GM23338 (cell line): Measurements from ENCODE around the gene SHISA4. TPM values are rescaled to one million over a fixed set of nuclear protein-coding genes. Genes with fewer than 3 reads are reported as not detected.

Experiments used
- ATAC-seq: fragments of 200-7000 bp; cut with Tn5 transposase; 3 replicates; pipeline ENCODE4 v1.9.1; 2020
- DNase-seq: peaks from one replicate; pipeline ENCODE4 v3.0.0-alpha.2; 2015; ENCODE audit warnings: low spot score
- H2AFZ ChIP-seq: fragments of 200-600 bp; sonication (generic); 2 replicates; pipeline ENCODE4 v1.8.0; 2016; ENCODE audit warnings: antibody characterized with exemption, mild to moderate bottlenecking, moderate library complexity
- H3F3A ChIP-seq: fragments of 200-600 bp; sonication (generic); replicated peaks from 2 replicates; pipeline ENCODE4 v1.8.0; 2017; ENCODE audit warnings: antibody characterized with exemption, mixed run types, low read depth
- H3K27ac ChIP-seq: fragments of 200-600 bp; sonication (generic); 2 replicates; pipeline ENCODE4 v1.6.1; 2016; ENCODE audit warnings: low read depth
- H3K27me3 ChIP-seq: fragments of 200-600 bp; sonication (generic); 2 replicates; pipeline ENCODE4 v1.8.0; 2016; ENCODE audit warnings: mild to moderate bottlenecking, mixed run types, moderate library complexity; ENCODE audit not compliant: insufficient read depth
- H3K36me3 ChIP-seq: fragments of 200-600 bp; sonication (generic); 2 replicates; pipeline ENCODE4 v1.8.0; 2016; ENCODE audit warnings: mild to moderate bottlenecking; ENCODE audit not compliant: insufficient read depth
- H3K4me1 ChIP-seq: fragments of 200-600 bp; sonication (generic); 2 replicates; pipeline ENCODE4 v1.8.0; 2016; ENCODE audit warnings: mild to moderate bottlenecking, moderate library complexity; ENCODE audit not compliant: insufficient read depth
- H3K4me2 ChIP-seq: fragments of 200-600 bp; sonication (generic); 2 replicates; pipeline ENCODE4 v1.7.1; 2017; ENCODE audit warnings: mixed run types
- H3K4me3 ChIP-seq: fragments of 200-600 bp; sonication (generic); 2 replicates; pipeline ENCODE4 v1.6.1; 2016; ENCODE audit warnings: mixed run types
- H3K79me2 ChIP-seq: fragments of 200-600 bp; sonication (generic); replicated peaks from 2 replicates; pipeline ENCODE4 v1.8.0; 2017; ENCODE audit warnings: mild to moderate bottlenecking; ENCODE audit not compliant: insufficient read depth
- H3K9me2 ChIP-seq: fragments of 200-600 bp; sonication (generic); 2 replicates; pipeline ENCODE4 v1.8.0; 2017; ENCODE audit not compliant: insufficient read depth
- H4K20me1 ChIP-seq: fragments of 200-600 bp; sonication (generic); replicated peaks from 2 replicates; pipeline ENCODE4 v1.8.0; 2017; ENCODE audit warnings: mild to moderate bottlenecking; ENCODE audit not compliant: insufficient read depth
- H3K27ac Mint-ChIP-seq: 2 replicates; pipeline ENCODE4 v1.8.0; 2020; ENCODE audit warnings: inconsistent platforms, mild to moderate bottlenecking, moderate library complexity, mixed read lengths
- H3K27me3 Mint-ChIP-seq: 3 replicates; pipeline ENCODE4 v1.8.0; 2022; ENCODE audit warnings: low read depth, mild to moderate bottlenecking, moderate library complexity, mixed read lengths, inconsistent platforms; ENCODE audit not compliant: insufficient read depth, poor library complexity
- H3K36me3 Mint-ChIP-seq: 3 replicates; pipeline ENCODE4 v1.8.0; 2021; ENCODE audit warnings: low read depth, mild to moderate bottlenecking, inconsistent platforms, moderate library complexity, mixed read lengths
- H3K4me1 Mint-ChIP-seq: 3 replicates; pipeline ENCODE4 v1.8.0; 2020; ENCODE audit warnings: mild to moderate bottlenecking, inconsistent platforms, mixed read lengths
- H3K4me3 Mint-ChIP-seq: 3 replicates; pipeline ENCODE4 v1.8.0; 2021; ENCODE audit warnings: moderate library complexity, mild to moderate bottlenecking, inconsistent platforms, mixed read lengths
- H3K9me3 Mint-ChIP-seq: 3 replicates; pipeline ENCODE4 v1.8.0; 2020; ENCODE audit warnings: moderate library complexity, mild to moderate bottlenecking, inconsistent platforms, mixed read lengths
- CREB1 ChIP-seq: fragments of 250-450 bp; sonication (Bioruptor Pico); IDR thresholded peaks from 2 replicates; pipeline ENCODE4 v1.5.0; 2020; ENCODE audit warnings: low read depth, mild to moderate bottlenecking, moderate library complexity
- ETS1 ChIP-seq: IDR thresholded peaks from 2 replicates; pipeline ENCODE4 v1.6.1; 2016; ENCODE audit warnings: antibody characterized with exemption
- EZH2 ChIP-seq: fragments of 200-600 bp; sonication (generic); IDR thresholded peaks from one replicate; pipeline ENCODE4 v1.8.0; 2017; ENCODE audit warnings: antibody characterized with exemption, mild to moderate bottlenecking, low read depth; ENCODE audit not compliant: unreplicated experiment
- EZH2phosphoT487 ChIP-seq: fragments of 200-600 bp; sonication (generic); IDR thresholded peaks from one replicate; pipeline ENCODE4 v1.8.1; 2018; ENCODE audit warnings: antibody characterized with exemption; ENCODE audit not compliant: unreplicated experiment
- JUNB ChIP-seq: IDR thresholded peaks from one replicate; pipeline ENCODE4 v1.6.1; 2016; ENCODE audit warnings: antibody characterized with exemption; ENCODE audit not compliant: unreplicated experiment
- NANOG ChIP-seq: IDR thresholded peaks from 2 replicates; pipeline ENCODE4 v1.6.1; 2016; ENCODE audit warnings: antibody characterized with exemption, borderline replicate concordance
- STAT1 ChIP-seq: IDR thresholded peaks from one replicate; pipeline ENCODE4 v1.6.1; 2016; ENCODE audit warnings: antibody characterized with exemption; ENCODE audit not compliant: unreplicated experiment
- ZNF114 ChIP-seq: fragments of 250-450 bp; sonication (Bioruptor Pico); IDR thresholded peaks from 2 replicates; pipeline ENCODE4 v1.5.0; 2020; ENCODE audit warnings: mild to moderate bottlenecking, moderate library complexity
- ZNF331 ChIP-seq: fragments of 250-450 bp; sonication (Bioruptor Pico); IDR thresholded peaks from 2 replicates; pipeline ENCODE4 v1.5.0; 2020; ENCODE audit warnings: low read depth, mild to moderate bottlenecking, moderate library complexity
- ZNF462 ChIP-seq: fragments of 250-450 bp; sonication (Bioruptor Pico); IDR thresholded peaks from 2 replicates; pipeline ENCODE4 v1.5.0; 2020; ENCODE audit warnings: mild to moderate bottlenecking, moderate library complexity
- polyA plus RNA-seq: library from polyadenylated mRNA; unstranded; fragments of >200 nt; fragmentation: Nextera tagmentation; extraction: Ambion mirVana; gene quantifications from 2 replicates; pipeline ENCODE4 v1.2.1, GENCODE V29; 2016
- total RNA-seq: library from RNA; depleted of rRNA; stranded (reverse); fragments of >200 nt; shearing (Covaris generic); gene quantifications from 2 replicates; pipeline ENCODE4 v1.2.3, GENCODE V29; 2014
- TF ChIP-seq, protein P1 (sequence below), 2 experiments: fragments of 200-600 bp in 1 of 2; sonication (generic) in 1 of 2; conservative IDR thresholded peaks; 2 replicates each; pipeline versions ENCODE4 v1.5.1 to v1.6.1; 2016 to 2017; ENCODE audit warnings: antibody characterized with exemption in 2 of 2, low read depth in 2 of 2, mild to moderate bottlenecking in 2 of 2, moderate library complexity in 1 of 2

The SHISA4 gene
- total and polyA plus RNA-seq, 2 experiments from 2014 or later = 8.0 to 9.2 TPM

DNA sequence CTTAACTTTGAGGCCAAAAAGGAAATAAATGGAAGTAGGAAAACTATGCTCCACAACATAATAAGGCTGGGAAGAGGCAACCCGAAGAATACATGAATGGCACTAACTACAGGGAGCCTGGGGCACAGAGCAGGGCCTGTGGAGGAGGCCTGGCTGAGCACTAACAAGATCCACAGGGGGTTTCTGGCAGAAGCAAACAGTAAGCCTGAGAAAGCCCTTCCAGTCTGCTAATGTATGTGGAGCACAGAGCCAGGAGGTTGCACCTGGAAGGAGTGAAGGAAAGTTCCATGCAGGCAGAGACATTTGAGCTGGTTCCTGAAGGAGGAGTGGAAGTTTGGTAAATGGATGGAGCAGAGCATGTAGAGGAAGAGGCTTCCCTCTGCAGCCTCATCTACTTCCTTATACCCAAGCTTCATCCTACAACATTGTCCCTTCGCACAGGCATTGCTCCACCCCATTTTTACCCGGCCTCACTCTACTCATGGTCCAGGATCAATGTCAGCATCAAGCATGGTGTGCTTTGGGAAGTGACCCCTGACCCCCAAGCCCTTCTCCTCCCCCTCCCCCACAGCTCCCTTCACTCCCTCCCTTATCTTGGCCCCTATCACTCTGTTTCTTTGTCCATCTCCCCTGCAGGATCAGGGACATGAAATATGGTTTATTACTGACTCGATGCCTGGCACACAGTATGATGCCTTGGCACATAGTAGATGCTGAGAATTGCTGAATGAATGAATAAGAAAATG, 23.3 kb downstream of the SHISA4 start:
- no peaks in the 10 kb centered on the region for H3K79me2 ChIP-seq
- ATAC-seq = peak; percentile 90

GRCh38 chr1:201912832-201913231, 24.1 kb downstream of the SHISA4 start:
- H2AFZ ChIP-seq = no peak overlapping the region
- peaks cover 11% of the 10 kb centered on the region for H3K4me1 Mint-ChIP-seq
- H3K4me3 Mint-ChIP-seq = no peak overlapping the region
- H3K27me3 Mint-ChIP-seq = peaks cover 4% of the 10 kb centered on the region
- H3K27me3 ChIP-seq = no peaks in the 10 kb centered on the region
- DNase-seq (no peak), ATAC-seq (peak; percentile 13; the same call in 1 of the 3 replicates)
- no peak overlapping the region for H3K4me2 ChIP-seq
- no peaks in the 10 kb centered on the region for H3K36me3 Mint-ChIP-seq
- no peaks in the 10 kb centered on the region for H3K79me2 ChIP-seq
- no peaks in the 10 kb centered on the region for H3K4me1 ChIP-seq
- H3K4me3 ChIP-seq = no peak overlapping the region
- H3K9me3 Mint-ChIP-seq = no peaks in the 10 kb centered on the region
- no peaks in the 10 kb centered on the region for H3F3A ChIP-seq
- no peaks in the 10 kb centered on the region for H3K36me3 ChIP-seq
- no peak overlapping the region; the same call in 1 of the 2 replicates for H3K27ac Mint-ChIP-seq
- H3K27ac ChIP-seq = no peak overlapping the region
- H4K20me1 ChIP-seq = no peaks in the 10 kb centered on the region
- H3K9me2 ChIP-seq = no peaks in the 10 kb centered on the region
- TF ChIP-seq ZNF462 (CRISPR knock-in tag) (no peak), JUNB (no peak), NANOG (no peak), ZNF114 (CRISPR knock-in tag) (no peak), CREB1 (CRISPR knock-in tag) (no peak), STAT1 (no peak), EZH2 (no peak), ETS1 (no peak), EZH2phosphoT487 (no peak), ZNF331 (CRISPR knock-in tag) (no peak)
- TF ChIP-seq, protein P1, sequence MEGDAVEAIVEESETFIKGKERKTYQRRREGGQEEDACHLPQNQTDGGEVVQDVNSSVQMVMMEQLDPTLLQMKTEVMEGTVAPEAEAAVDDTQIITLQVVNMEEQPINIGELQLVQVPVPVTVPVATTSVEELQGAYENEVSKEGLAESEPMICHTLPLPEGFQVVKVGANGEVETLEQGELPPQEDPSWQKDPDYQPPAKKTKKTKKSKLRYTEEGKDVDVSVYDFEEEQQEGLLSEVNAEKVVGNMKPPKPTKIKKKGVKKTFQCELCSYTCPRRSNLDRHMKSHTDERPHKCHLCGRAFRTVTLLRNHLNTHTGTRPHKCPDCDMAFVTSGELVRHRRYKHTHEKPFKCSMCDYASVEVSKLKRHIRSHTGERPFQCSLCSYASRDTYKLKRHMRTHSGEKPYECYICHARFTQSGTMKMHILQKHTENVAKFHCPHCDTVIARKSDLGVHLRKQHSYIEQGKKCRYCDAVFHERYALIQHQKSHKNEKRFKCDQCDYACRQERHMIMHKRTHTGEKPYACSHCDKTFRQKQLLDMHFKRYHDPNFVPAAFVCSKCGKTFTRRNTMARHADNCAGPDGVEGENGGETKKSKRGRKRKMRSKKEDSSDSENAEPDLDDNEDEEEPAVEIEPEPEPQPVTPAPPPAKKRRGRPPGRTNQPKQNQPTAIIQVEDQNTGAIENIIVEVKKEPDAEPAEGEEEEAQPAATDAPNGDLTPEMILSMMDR (conservative IDR thresholded peaks at IDR 0.05; ENCODE audit: low read depth in 2 of 2) = no peak

More for the DNA sequence above, 23.3 kb downstream of the SHISA4 start:
- Mint-ChIP-seq H3K27ac (no peak overlapping the region), H3K9me3 (no peaks in the 10 kb centered on the region), H3K4me3 (no peak overlapping the region), H3K27me3 (peaks cover 4% of the 10 kb centered on the region), H3K4me1 (peaks cover 11% of the 10 kb centered on the region), H3K36me3 (no peaks in the 10 kb centered on the region)
- Histone ChIP-seq H4K20me1 (no peaks in the 10 kb centered on the region), H3K4me3 (no peak overlapping the region), H3K27me3 (no peaks in the 10 kb centered on the region), H3K4me2 (no peak overlapping the region), H3K27ac (no peak overlapping the region), H3F3A (no peaks in the 10 kb centered on the region), H3K4me1 (no peaks in the 10 kb centered on the region), H2AFZ (no peak overlapping the region), H3K36me3 (no peaks in the 10 kb centered on the region), H3K9me2 (no peaks in the 10 kb centered on the region)
- no peak for TF ChIP-seq EZH2phosphoT487
- DNase-seq = no peak
